Neuron (in vitro differentiated cells): ENCODE data around the gene IRAK1.

Experiments
- H2AFZ ChIP-seq: one replicate; pipeline ENCODE4 v1.6.1; 2013; ENCODE audit warnings: low read depth, mild to moderate bottlenecking, inconsistent platforms, low read length, moderate library complexity
- H3K27me3 ChIP-seq: one replicate; pipeline ENCODE4 v1.6.1; 2013; ENCODE audit warnings: low read length; ENCODE audit not compliant: insufficient read depth
- H3K36me3 ChIP-seq: one replicate; pipeline ENCODE4 v1.6.1; 2013; ENCODE audit warnings: low read length; ENCODE audit not compliant: insufficient read depth
- H3K4me1 ChIP-seq: one replicate; pipeline ENCODE4 v1.6.1; 2013; ENCODE audit warnings: low read length; ENCODE audit not compliant: insufficient read depth
- H3K4me3 ChIP-seq: 2 replicates; pipeline ENCODE4 v1.5.1; 2013; ENCODE audit warnings: mild to moderate bottlenecking, low read length, moderate library complexity
- H3K9me3 ChIP-seq: one replicate; pipeline ENCODE4 v1.6.1; 2013; ENCODE audit warnings: low read length

Gene IRAK1

GRCh38 chrX:154023276-154024000, 3.7 kb upstream of the IRAK1 start:
- peaks cover 5% of the 10 kb centered on the region for H3K36me3 ChIP-seq
- H2AFZ ChIP-seq: no peak overlapping the region
- H3K27me3 ChIP-seq: peaks cover 15% of the 10 kb centered on the region
- peaks cover 24% of the 10 kb centered on the region for H3K4me1 ChIP-seq
- no peak overlapping the region for H3K4me3 ChIP-seq
- no peaks in the 10 kb centered on the region for H3K9me3 ChIP-seq

- Histone ChIP-seq H3K9me3 (no peaks in the 10 kb centered on the region), H3K27me3 (peaks cover 10% of the 10 kb centered on the region), H3K4me3 (no peak overlapping the region), H3K4me1 (peaks cover 24% of the 10 kb centered on the region), H2AFZ (no peak overlapping the region), H3K36me3 (peaks cover 1% of the 10 kb centered on the region)
These were observed 2.4 kb upstream of the IRAK1 start for GRCh38 chrX:154022108-154022507.

- peaks cover 24% of the 10 kb centered on the region for H3K4me1 ChIP-seq
- peaks cover 3% of the 10 kb centered on the region for H3K36me3 ChIP-seq
- no peaks in the 10 kb centered on the region for H3K9me3 ChIP-seq
- H3K4me3 ChIP-seq: no peak overlapping the region
- peaks cover 7% of the 10 kb centered on the region for H3K27me3 ChIP-seq
- no peak overlapping the region for H2AFZ ChIP-seq
These were observed 1.5 kb upstream of the IRAK1 start for GRCh38 chrX:154021131-154021611.

- no peak overlapping the region for H2AFZ ChIP-seq
- peaks cover 6% of the 10 kb centered on the region for H3K27me3 ChIP-seq
- H3K9me3 ChIP-seq: no peaks in the 10 kb centered on the region
- peak overlapping the region; percentile 57 for H3K4me3 ChIP-seq
- peaks cover 3% of the 10 kb centered on the region for H3K36me3 ChIP-seq
- H3K4me1 ChIP-seq: peaks cover 24% of the 10 kb centered on the region
These were observed 924 bp upstream of the IRAK1 start for GRCh38 chrX:154020536-154021115.

- Histone ChIP-seq H3K27me3 (peaks cover 4% of the 10 kb centered on the region), H3K4me1 (peaks cover 21% of the 10 kb centered on the region), H2AFZ (no peak overlapping the region), H3K36me3 (peaks cover 3% of the 10 kb centered on the region), H3K4me3 (peak overlapping the region; percentile 57), H3K9me3 (no peaks in the 10 kb centered on the region)
These were observed 561 bp downstream of the IRAK1 start for GRCh38 chrX:154019061-154019621.

- H3K4me1 ChIP-seq: peaks cover 21% of the 10 kb centered on the region
- H3K9me3 ChIP-seq: no peaks in the 10 kb centered on the region
- peak overlapping the region; percentile 57 for H3K4me3 ChIP-seq
- H3K36me3 ChIP-seq: peaks cover 3% of the 10 kb centered on the region
- H2AFZ ChIP-seq: no peak overlapping the region
- H3K27me3 ChIP-seq: peaks cover 4% of the 10 kb centered on the region
These were observed 1.1 kb downstream of the IRAK1 start for GRCh38 chrX:154018518-154019060.

- Histone ChIP-seq H3K4me3 (no peak overlapping the region), H3K27me3 (peaks cover 4% of the 10 kb centered on the region), H3K4me1 (peaks cover 18% of the 10 kb centered on the region), H3K36me3 (peaks cover 3% of the 10 kb centered on the region), H3K9me3 (no peaks in the 10 kb centered on the region), H2AFZ (no peak overlapping the region)
These were observed 1.8 kb downstream of the IRAK1 start for GRCh38 chrX:154017766-154018517.

GRCh38 chrX:154016366-154017076, 3.2 kb downstream of the IRAK1 start:
- H3K9me3 ChIP-seq: no peaks in the 10 kb centered on the region
- no peak overlapping the region for H3K4me3 ChIP-seq
- H3K4me1 ChIP-seq: peaks cover 14% of the 10 kb centered on the region
- H2AFZ ChIP-seq: no peak overlapping the region
- H3K36me3 ChIP-seq: peaks cover 3% of the 10 kb centered on the region
- H3K27me3 ChIP-seq: peaks cover 7% of the 10 kb centered on the region

- H3K9me3 ChIP-seq: no peaks in the 10 kb centered on the region
- no peak overlapping the region for H3K4me3 ChIP-seq
- peaks cover 9% of the 10 kb centered on the region for H3K27me3 ChIP-seq
- peaks cover 10% of the 10 kb centered on the region for H3K4me1 ChIP-seq
- peaks cover 3% of the 10 kb centered on the region for H3K36me3 ChIP-seq
- no peak overlapping the region for H2AFZ ChIP-seq
These were observed 4.0 kb downstream of the IRAK1 start for GRCh38 chrX:154015581-154016264.

- peaks cover 6% of the 10 kb centered on the region for H3K4me1 ChIP-seq
- no peaks in the 10 kb centered on the region for H3K9me3 ChIP-seq
- peaks cover 3% of the 10 kb centered on the region for H3K36me3 ChIP-seq
- H3K27me3 ChIP-seq: peaks cover 9% of the 10 kb centered on the region
- H2AFZ ChIP-seq: no peak overlapping the region
- H3K4me3 ChIP-seq: no peak overlapping the region
These were observed 5.0 kb downstream of the IRAK1 start for GRCh38 chrX:154014429-154015380.

GRCh38 chrX:154013614-154014360, 5.9 kb downstream of the IRAK1 start:
- no peaks in the 10 kb centered on the region for H3K9me3 ChIP-seq
- H2AFZ ChIP-seq: no peak overlapping the region
- peaks cover 9% of the 10 kb centered on the region for H3K27me3 ChIP-seq
- no peak overlapping the region for H3K4me3 ChIP-seq
- peaks cover 3% of the 10 kb centered on the region for H3K36me3 ChIP-seq
- peaks cover 3% of the 10 kb centered on the region for H3K4me1 ChIP-seq
